ENCODE results near the gene ACP7. TPM values are rescaled to one million over a fixed set of nuclear protein-coding genes. Genes with fewer than 3 reads are reported as not detected.

ACP7 gene
- total and polyA plus RNA-seq, 2 of the 4 experiments (the other 2 are of a cell fraction) = not detected

DNA sequence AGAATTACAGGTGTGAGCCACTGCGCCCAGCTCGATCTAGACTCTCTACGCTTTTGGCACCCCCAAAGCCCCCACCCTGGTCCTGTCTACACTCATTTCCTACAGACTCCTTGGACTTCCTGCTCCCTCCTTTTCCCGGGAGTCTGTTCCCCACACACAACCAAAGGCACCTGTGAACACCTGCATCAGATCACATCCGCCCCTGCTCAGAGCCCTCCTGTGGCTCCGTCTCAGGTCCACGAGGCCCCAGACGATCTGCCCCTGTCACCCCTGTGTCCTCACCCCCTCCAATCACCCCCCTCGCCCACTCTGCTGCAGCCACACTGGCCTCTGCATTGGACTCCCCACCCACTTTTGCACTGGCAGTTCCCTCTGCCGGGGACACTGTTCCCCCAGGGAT, 29.0 kb downstream of the ACP7 start:
- Histone ChIP-seq H3K9ac (ENCODE audit: low read depth, low read length) (no peak overlapping the region), H3K9me1 (ENCODE audit: insufficient read depth, low read length) (no peaks in the 10 kb centered on the region), H4K5ac (ENCODE audit: low read depth, low read length) (no peak overlapping the region), H4K20me1 (ENCODE audit: insufficient read depth, low read length) (no peaks in the 10 kb centered on the region), H3K56ac (ENCODE audit: extremely low read depth, insufficient read depth, low read length) (no peak overlapping the region), H3K27ac (ENCODE audit: insufficient read depth, low read length) (no peak overlapping the region), H2BK120ac (ENCODE audit: low read depth, low read length) (no peak overlapping the region), H3K36me3 (ENCODE audit: control insufficient read depth, insufficient read depth, low read length) (no peaks in the 10 kb centered on the region), H3K18ac (ENCODE audit: low read depth, low read length) (no peak overlapping the region), H3K14ac (replicated peaks; ENCODE audit: low read depth, low read length) (no peak overlapping the region), H4K91ac (ENCODE audit: insufficient read depth, low read depth, low read length) (no peak overlapping the region), H3K4ac (ENCODE audit: low read depth, low read length) (no peak overlapping the region), H2BK20ac (ENCODE audit: low read depth, low read length) (no peak overlapping the region), H3K79me1 (ENCODE audit: low read depth in 1 of 2, low read length in 2 of 2) (no peaks in the 10 kb centered on the region), H2BK5ac (ENCODE audit: low read depth, low read length, poor library complexity, severe bottlenecking) (no peak overlapping the region), H3K4me1 (ENCODE audit: control insufficient read depth, insufficient read depth, low read length) (no peaks in the 10 kb centered on the region), H3K4me3 (ENCODE audit: insufficient read depth, low read depth, low read length) (no peak overlapping the region), H3K27me3 (ENCODE audit: control insufficient read depth, insufficient read depth, low read length) (peaks cover 19% of the 10 kb centered on the region), H3K9me3 (ENCODE audit: control insufficient read depth, insufficient read depth, low read length) (no peaks in the 10 kb centered on the region), H2BK15ac (ENCODE audit: low read depth, low read length) (no peak overlapping the region), H3K4me2 (ENCODE audit: low read depth, low read length) (no peak overlapping the region), H3K23ac (ENCODE audit: low read depth, low read length) (no peak overlapping the region), H2AFZ (replicated peaks; ENCODE audit: low read length, poor library complexity) (no peak overlapping the region), H2AK9ac (replicated peaks; ENCODE audit: low read depth, low read length, poor library complexity) (no peak overlapping the region), H4K8ac (ENCODE audit: low read depth in 2 of 2, low read length in 2 of 2) (no peak overlapping the region), H2AK5ac (ENCODE audit: low read depth, low read length) (no peak overlapping the region)
- ChIA-PET POLR2A (ENCODE audit: unreplicated experiment) (no interaction called here), CTCF (no interaction called here)
- WGBS, 2 experiments (ENCODE audit: extremely low coverage in 2 of 2, insufficient read length in 1 of 2) = 59% methylated on average over 8 of the region's 10 CpGs; no CpG with 5 or more reads in 1 of the 2 experiments
- BruUV-seq (replicated peaks) = no TSS peak
- dilution Hi-C loops (cut with HindIII; ENCODE audit: low sequenced_read_pairs, unreplicated experiment) = no loop called here
- DNase-seq (no peak), ATAC-seq (ENCODE audit: low read depth) (no peak)
- in situ Hi-C loops (cut with MboI; ENCODE audit: low sequenced_read_pairs) = no loop called here
- TF ChIP-seq RCOR1 (IDR thresholded peaks at IDR 0.05; ENCODE audit: insufficient replicate concordance, low read length) (no peak), CEBPB (IDR thresholded peaks at IDR 0.05; ENCODE audit: low read depth, low read length) (no peak), MAFK (IDR thresholded peaks at IDR 0.05; ENCODE audit: low read depth, low read length) (no peak), RAD21 (IDR thresholded peaks at IDR 0.05; ENCODE audit: low read length) (no peak), SMC3 (IDR thresholded peaks at IDR 0.05; ENCODE audit: low read depth, low read length) (no peak), MAZ (IDR thresholded peaks at IDR 0.05; ENCODE audit: borderline replicate concordance, low read depth, low read length) (no peak), CHD1 (IDR thresholded peaks at IDR 0.05; ENCODE audit: low read depth, low read length) (no peak), POLR2A (IDR thresholded peaks at IDR 0.05; ENCODE audit: low read depth, low read length) (no peak), CTCF (conservative IDR thresholded peaks at IDR 0.05; ENCODE audit: low read depth, low read length) (no peak), FOS (IDR thresholded peaks at IDR 0.05; ENCODE audit: low read depth, low read length) (no peak), MXI1 (IDR thresholded peaks at IDR 0.05; ENCODE audit: borderline replicate concordance, low read depth, low read length) (no peak), BHLHE40 (IDR thresholded peaks at IDR 0.05; ENCODE audit: low read depth, low read length) (no peak), RFX5 (IDR thresholded peaks at IDR 0.05; ENCODE audit: low read depth, low read length) (no peak), NFE2L2 (IDR thresholded peaks at IDR 0.05; ENCODE audit: low read depth, low read length) (no peak)
- TF ChIP-seq, protein P1, sequence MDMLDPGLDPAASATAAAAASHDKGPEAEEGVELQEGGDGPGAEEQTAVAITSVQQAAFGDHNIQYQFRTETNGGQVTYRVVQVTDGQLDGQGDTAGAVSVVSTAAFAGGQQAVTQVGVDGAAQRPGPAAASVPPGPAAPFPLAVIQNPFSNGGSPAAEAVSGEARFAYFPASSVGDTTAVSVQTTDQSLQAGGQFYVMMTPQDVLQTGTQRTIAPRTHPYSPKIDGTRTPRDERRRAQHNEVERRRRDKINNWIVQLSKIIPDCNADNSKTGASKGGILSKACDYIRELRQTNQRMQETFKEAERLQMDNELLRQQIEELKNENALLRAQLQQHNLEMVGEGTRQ (IDR thresholded peaks at IDR 0.05; ENCODE audit: low read depth, low read length) = no peak
- TF ChIP-seq, protein P2, sequence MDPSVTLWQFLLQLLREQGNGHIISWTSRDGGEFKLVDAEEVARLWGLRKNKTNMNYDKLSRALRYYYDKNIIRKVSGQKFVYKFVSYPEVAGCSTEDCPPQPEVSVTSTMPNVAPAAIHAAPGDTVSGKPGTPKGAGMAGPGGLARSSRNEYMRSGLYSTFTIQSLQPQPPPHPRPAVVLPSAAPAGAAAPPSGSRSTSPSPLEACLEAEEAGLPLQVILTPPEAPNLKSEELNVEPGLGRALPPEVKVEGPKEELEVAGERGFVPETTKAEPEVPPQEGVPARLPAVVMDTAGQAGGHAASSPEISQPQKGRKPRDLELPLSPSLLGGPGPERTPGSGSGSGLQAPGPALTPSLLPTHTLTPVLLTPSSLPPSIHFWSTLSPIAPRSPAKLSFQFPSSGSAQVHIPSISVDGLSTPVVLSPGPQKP (IDR thresholded peaks at IDR 0.05; ENCODE audit: borderline replicate concordance, low read depth, low read length) = no peak
- intact Hi-C loops (cut with micrococcal nuclease) = no loop called here
